Uterus (tissue), 2 donors: ENCODE data around the gene UVRAG.

ENCODE experiments used
- POLR2A ChIP-seq, 2 donors: fragments of 450-650 bp; IDR thresholded peaks; one replicate each; pipeline ENCODE4 v1.6.1; 2016; ENCODE audit warnings: antibody characterized with exemption in 2 of 2, mild to moderate bottlenecking in 1 of 2, moderate library complexity in 1 of 2
- TF ChIP-seq, protein P1 (sequence below), 4 experiments: fragments of 200-600 bp in 2 of 4; fragments of 450-650 bp in 2 of 4; sonication (generic) in 2 of 4; IDR thresholded peaks; one replicate each; pipeline ENCODE4 v1.5.1; 2016 to 2019; ENCODE audit warnings: antibody characterized with exemption in 4 of 4, mild to moderate bottlenecking in 2 of 4, moderate library complexity in 1 of 4

DNA sequence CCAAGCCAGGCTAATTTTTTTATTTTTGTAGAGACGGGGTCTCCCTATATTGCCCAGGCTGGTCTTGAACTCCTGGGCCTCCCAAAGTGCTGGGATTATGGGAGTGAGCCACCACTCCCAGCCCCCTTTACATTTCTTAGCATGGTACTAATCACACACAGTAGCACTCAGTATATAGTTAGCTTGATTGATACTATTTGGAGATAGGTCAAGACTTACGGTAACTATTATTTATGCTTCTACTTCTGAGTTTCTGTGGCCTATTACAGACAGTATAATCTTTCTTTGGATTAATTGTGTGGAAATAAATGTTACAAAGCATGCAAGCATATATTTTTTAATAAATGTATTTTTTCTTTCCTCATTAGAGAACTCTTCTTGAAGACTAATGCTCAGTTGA, 192.2 kb downstream of the UVRAG start:
- TF ChIP-seq, protein P1, sequence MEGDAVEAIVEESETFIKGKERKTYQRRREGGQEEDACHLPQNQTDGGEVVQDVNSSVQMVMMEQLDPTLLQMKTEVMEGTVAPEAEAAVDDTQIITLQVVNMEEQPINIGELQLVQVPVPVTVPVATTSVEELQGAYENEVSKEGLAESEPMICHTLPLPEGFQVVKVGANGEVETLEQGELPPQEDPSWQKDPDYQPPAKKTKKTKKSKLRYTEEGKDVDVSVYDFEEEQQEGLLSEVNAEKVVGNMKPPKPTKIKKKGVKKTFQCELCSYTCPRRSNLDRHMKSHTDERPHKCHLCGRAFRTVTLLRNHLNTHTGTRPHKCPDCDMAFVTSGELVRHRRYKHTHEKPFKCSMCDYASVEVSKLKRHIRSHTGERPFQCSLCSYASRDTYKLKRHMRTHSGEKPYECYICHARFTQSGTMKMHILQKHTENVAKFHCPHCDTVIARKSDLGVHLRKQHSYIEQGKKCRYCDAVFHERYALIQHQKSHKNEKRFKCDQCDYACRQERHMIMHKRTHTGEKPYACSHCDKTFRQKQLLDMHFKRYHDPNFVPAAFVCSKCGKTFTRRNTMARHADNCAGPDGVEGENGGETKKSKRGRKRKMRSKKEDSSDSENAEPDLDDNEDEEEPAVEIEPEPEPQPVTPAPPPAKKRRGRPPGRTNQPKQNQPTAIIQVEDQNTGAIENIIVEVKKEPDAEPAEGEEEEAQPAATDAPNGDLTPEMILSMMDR (IDR thresholded peaks at IDR 0.05), result no peak
- no peak for TF ChIP-seq POLR2A (IDR thresholded peaks at IDR 0.05)
